ENCODE results near the gene PDIA5.
"Not testable (repeated sequence)": the region's sequence is repeated elsewhere in the genome, so short reads cannot be mapped to it uniquely, and the experiment has no call there.

Gene PDIA5

DNA sequence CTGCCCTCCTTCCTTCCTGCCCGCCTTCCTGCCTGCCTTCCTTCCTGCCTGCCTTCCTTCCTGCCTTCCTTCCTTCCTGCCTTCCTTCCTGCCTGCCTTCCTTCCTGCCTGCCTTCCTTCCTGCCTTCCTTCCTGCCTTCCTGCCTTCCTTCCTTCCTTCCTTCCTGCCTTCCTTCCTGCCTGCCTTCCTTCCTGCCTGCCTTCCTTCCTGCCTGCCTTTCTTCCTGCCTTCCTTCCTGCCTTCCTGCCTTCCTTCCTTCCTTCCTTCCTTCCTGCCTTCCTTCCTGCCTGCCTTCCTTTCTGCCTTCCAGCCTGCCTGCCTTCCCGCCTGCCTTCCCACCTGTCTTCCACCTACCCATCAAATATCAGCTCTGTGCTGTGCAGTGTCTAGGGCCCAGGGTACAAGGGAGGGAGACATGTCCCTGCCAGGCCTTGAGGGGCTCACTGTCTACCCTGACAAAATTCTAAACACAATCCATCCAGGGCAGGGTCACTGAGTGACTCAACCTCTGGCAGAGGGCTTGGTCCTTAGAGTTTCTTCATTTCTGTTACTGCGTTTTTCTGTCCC lies 85.1 kb downstream of the PDIA5 start:
- DNase-seq = not testable (repeated sequence)

DNA sequence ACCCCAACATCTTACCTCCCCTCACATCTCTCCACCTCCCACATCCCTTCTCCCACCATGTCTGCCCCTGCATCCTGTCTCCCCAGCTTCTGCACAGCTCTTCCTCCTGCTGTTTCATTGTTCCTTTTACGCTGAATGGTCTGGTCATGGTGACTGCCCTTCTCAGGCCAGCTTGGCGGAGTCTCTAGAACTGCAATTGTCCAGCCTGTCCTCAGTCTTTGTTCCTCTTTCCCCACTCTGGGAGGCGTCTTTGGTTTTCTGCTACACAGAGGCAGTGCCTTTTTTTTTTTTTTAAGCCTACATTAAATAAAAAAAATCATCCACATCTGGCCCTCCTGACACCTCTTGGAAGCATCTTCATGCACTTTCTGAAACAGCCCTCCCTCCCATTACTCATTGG lies 85.9 kb downstream of the PDIA5 start:
- DNase-seq = no peak

DNA sequence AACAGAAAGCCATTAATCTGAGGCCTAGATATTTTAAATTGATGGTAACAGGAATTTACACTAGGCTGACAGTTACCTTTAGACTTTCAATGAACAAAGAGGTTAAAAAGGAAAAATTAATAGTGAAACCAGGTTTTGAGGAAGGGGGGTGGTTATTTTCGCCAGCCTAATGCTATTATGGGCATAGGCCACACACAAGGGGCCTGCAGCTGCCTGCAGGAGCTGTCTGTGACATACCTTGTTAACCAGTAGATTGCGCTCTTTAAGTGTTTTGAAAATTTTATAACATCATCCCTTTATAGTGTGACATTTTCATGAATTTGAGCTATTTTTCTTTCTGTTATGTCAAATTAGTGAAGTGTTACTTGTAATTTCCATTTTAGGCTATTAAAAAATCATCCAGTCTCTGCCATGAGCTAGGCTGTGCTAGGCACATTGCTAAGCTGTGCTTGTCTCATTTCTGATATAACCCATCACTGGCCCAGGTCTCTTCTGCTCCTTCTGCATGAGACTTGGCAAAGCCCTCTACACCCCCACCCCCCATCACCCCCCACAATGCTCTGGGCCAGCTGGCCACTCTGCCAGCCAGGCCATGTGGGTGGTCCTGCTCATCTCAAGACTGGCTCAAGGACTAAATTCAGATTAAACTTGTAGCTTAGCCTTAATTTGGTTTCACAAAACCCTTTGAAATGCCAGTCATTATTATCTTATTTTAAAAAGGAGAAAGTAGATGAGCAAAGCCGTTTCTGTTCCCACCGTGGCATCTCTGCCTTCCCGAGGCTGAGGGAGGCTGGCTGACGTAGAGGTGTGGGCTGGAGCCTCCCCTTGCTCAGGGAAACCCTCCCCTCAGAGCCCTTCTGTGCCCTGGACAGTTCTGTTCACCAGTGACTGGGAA lies 86.5 kb downstream of the PDIA5 start:
- DNase-seq = no peak

DNA sequence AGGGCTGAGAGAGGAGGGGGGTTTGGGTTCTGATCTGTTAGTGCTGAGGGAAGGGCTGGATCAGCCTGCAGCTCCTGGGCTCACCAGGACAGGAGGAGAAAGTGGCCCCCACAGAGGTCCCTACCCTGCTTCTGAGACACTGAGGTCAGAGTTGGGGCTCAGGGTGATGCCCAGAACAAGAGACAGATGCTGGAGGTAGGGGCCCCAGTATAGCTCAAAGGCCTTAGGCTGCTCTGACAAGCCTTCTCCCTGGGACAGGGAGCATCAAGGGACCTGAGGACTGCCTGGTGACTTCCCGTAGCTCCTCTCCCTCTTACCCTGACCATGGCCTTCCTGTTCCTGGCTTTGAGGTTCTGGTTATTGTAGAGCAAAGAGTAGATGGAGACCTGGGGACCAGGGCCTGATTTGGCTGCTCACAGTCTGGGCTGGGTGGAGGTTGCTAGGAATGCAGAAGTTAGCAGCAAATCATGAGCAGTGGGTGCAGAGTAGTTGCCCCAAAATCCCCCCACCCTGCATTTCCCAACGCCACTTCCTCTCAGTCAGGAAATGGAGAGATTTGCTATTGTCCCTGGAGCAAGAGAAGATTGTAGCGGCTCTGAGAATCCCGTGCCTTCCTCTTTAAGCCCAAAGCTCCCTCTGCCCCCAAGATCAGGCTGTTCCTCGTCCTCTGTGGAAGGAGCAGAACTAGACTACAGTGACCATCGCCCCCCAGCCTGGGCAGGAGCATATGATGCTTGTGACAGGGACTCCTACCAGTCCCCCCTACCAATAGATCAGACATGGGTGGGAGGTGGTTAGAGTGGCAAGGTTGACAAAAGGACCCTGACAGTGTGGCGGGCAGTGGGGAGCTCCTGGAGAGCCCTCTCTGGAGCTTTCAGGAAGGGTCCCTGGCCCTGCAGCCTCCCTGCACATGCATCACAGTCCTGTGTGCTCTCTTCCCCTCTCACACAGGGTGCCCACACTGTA lies 87.5 kb downstream of the PDIA5 start:
- DNase-seq = no peak

DNA sequence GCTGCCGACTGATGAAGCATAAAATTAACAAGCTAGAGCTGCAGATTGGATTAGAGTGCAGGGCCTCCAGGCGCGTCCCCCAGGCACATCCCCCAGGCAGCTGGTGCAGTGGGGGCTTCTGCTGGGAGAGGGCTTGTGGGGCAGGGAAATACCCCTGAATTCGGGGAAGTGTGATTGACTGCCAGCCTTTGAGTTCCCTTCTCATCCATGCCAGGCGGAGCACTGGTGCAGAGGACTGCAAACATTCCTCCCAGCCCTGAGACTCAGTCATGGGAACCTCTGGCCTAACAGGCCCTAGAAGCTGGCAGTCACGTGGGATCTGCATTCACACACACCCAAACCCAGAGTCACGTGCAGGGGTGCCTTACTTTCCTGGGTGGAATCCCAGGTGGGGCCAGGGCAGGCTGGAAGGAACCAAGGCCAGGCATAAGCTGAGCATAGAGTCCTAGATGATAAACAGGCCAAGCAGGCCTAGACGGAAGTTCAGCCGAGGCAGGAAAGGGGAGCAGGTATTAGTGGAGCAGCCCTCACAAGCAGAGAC lies 88.7 kb downstream of the PDIA5 start:
- DNase-seq = no peak

DNA sequence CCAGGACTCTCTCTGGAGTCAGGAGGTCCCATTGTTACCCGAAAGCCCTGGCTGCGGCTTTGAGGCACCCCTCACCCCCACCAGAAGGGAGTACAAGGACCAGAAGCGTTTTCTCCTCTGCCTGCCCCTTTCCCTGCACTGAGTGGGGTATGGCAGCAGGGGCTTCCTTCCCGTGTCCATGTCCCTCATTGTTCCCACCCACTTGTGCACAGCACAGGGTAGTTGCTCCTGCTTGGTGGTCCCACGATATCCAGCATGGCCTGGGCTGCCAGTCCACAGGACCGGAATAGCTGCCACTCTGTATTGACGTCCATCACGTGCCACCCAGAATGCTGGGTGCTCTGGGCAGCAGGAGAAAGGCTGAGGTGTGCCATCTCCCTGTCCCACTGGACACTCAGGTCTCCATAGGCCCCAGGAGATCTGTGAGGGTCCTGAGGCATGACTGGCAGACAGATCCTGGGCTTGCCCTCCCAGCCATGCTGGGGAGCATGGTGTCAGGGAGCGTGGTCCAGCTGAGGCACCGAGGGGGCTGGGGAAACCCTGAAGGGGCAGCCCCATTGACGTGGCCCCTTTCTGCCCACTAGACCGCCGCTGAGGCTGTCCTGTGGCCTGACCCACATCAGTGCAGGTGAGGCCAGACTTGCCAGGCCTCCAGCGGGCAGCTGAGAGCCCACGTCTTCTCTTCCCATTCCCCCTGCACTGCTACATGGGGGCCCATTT lies 89.6 kb downstream of the PDIA5 start:
- DNase-seq = no peak

DNA sequence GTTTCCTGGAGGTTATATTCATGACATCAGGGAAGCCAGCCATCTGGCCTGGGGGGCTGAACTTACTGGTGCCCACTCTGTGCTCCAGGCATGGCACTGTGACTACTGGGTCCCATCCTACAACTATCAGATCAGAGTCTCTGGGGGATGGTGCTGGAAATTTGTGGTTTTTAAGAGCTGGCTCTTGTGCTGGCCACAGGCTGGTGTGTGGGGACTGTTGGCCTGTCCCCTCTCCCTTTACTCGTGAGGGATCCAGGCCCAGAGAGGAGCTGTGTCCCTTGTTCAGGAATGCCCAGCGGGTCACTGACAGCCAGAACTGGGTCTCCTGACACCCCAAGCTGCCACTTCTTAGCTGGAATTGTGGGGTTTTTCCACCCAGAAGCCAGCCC lies 90.4 kb downstream of the PDIA5 start:
- no peak for DNase-seq

DNA sequence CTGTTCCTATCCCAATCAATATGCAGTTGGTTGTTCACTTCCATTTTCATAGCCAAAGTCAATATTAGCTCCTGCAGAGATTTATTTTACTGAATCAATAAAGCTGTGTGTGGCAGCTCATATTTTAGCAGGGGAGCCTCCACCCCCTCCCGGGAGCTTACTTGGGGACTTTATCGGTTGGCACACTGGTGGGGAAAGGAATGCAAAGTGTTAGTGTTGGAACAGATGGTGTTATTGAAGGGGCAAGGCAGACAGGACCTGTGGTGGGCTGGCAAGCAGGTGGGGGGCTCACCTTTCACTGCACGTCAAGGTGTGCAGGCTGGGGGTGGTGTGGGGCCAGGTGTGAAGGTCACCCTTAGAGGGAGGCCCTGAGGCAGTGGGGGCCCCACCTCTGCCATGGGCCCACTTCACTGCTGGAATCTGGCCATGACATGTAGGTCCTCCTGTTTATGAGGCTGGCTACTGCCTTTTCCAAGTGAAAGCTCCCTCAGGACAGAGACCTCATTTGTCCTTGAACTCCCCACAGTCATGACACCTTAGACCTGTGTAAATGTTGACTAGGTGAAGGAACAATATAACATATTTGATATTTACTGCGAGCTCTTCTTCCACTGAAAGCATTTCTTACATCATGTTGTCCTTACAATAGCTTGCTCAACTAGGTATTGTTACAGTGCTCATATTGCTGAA lies 90.9 kb downstream of the PDIA5 start:
- DNase-seq = no peak

DNA sequence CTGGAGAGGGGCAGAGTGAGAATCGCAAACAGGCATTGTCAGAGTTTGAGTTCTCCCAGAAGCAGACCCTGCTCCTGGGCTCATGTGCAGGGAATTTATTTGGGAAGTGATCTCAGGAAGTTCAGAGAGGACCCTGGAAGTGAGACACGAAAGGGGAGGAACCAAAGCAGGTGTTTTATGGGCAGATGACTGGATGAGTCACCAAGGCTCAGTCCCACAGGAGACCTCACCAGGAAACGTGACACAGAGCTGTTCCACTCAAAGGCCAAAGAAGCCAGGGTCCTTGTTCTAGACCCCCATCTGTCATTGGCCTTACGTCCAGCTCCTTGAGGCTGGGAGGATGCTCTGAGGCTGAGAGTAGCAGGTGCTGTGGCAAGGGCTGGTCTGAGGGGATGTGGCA lies 91.5 kb downstream of the PDIA5 start:
- no peak for DNase-seq

DNA sequence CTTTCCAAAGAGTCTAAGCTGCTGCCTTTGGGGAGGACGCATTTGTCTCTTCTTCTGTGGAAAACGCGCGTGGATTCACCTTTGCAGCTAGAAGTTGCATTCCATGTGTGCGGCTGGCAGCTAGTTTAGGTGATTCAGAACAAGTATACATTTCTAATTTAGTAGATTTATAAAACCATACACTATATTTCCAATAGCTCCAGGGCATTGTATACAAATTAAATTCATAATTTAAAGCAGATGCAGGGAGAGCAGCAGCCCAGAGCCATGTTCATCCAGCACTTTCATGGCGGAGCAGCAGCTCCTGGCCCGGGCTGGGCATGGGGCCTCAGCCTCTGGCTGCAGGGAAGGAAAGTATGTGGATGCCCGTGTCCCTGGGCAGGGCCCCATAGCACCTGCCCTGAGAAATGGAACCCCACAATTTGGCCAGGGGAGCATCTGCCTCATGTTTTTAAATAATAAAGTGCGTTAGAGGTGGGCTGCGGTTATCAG lies 92.1 kb downstream of the PDIA5 start:
- DNase-seq = no peak

DNA sequence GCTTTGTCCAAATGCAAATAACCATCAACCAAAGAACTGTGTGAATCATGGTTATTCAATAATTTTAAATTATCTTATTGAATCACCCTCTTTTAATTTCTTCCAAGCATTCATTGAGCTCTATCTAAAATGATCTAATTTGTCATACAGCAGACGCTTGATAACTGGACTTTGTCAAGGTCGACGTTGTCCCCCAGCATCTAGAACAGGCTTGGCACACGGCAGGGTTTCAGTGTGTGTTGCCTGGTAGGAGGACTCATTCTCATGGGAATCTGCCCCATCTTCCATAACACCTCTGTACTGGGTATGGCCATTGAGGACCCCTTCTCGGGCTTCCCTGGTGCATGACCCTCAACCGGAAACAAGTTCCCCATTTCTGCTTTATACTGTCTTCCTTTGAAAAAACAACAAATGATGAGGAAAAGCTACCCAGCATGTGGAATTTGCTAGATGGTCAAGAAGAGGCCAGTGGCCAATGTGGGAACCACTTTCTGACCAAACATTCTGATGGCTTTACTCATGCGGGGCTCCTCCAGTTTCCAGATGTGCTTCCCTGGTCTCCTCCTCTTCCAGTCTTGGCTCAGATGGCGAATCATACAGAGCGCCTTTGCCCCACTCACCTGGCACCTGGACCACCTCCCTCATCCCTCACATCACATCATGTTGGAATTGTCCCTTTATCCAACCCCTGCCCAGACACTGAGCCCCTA lies 93.3 kb downstream of the PDIA5 start:
- no peak for DNase-seq

DNA sequence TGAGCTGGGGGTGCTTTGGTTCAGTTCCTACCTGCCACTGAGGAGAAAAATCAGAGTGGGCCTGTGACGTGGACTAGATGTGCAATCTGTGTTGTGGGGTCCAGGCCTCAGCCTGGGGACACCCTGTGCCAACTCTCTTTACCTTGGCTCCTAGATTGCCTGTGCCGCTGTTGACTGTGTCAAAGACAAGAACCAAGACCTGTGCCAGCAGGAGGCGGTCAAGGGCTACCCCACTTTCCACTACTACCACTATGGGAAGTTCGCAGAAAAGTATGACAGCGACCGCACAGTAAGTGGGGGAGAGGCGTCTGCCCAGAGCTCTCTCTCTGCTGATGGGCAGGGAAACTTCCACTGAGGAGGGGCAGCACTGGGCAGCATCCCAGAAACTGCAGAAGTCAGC lies 94.3 kb downstream of the PDIA5 start:
- DNase-seq = no peak

DNA sequence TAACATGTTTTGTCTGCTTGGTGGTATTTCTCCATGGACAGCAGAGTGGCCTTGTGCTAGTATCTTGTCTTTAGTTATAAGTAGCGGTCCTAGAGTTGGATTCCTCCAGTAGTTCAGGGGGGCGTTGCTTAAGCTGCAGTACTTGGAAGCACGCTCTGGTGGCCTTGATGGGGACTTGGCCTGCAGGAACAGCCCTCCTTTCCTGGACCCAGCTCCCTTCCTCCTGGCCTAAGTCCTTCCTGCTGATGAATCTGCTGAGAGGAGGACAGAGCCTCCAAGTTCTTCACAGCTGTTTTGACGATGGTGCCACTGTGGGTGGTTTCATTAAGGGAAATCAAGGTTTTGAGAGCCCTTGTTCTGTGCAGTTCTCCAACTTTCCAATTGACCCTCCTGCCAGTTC lies 96.3 kb downstream of the PDIA5 start:
- DNase-seq = no peak

DNA sequence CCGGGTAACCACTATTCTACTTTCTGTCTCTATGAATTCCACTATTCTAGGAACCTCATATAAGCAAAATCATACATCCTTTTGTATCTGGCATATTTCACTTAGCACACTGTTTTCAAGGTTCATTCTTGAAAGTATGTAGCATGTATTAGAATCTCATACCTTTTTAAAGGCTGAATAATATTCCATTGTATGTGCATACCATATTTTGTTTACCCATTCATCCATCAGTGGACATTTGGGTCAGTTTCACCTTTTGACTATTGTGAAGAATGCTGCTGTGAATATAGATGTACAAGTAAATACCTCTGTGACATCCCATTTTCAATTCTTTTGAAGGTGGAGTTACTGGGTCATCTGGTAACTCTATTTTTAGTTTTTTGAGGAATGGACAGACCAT lies 98.3 kb downstream of the PDIA5 start:
- DNase-seq = no peak

DNA sequence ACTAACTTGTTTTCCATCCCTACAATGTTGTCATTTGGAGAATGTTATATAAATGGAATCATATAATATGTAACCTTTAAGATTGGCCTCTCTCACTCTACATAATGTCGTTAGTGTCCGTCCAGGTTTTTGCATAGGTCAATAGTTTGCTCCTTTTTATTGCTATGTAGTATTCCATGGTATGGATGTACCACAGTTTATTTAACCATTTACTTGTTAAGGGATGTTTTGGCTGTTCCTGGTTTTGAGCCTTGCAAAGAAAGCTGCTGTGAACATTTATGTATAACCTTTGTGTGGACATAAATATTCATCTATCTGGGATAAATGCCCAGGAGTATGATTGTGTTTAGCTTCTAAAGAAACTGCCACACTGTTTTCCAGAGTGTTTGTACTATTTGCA lies 100.9 kb downstream of the PDIA5 start:
- no peak for DNase-seq

DNA sequence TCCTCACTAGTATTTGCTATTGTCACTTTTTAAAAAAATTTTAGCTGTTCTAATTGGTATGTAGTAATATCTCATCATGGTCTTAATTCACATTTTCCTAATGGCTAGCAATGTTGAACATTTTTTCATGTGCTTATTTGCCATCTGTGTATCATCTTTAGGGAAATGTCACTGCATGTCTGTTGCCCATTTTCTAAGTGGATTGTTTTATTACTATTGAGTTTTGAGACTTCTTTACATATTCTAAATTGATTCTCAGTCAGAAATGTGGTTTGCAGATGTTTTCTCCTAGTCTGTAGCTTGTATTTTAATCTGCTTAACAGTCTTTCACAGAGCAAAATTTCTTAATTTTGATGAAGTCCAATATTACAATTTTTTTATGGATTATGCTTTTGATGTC lies 101.3 kb downstream of the PDIA5 start:
- no peak for DNase-seq

DNA sequence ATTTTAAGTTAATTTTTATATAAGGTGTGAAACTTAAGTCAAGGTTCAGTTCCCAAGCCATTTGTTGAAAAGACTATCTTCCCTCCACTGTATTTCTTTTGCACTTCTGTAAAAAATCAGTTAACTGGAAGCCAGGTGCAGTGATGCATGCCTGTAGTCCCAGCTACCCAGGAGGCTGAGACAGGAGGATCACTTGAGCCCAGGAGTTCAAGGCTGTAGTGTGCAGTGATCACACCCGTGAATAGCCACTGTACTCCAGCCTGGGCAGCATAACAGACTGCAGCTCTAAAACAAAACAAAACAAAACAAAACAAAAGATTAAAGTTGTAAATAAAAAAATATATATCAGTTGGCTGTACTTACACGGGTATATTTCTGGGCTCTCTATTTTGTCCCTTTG lies 101.8 kb downstream of the PDIA5 start:
- DNase-seq = no peak

DNA sequence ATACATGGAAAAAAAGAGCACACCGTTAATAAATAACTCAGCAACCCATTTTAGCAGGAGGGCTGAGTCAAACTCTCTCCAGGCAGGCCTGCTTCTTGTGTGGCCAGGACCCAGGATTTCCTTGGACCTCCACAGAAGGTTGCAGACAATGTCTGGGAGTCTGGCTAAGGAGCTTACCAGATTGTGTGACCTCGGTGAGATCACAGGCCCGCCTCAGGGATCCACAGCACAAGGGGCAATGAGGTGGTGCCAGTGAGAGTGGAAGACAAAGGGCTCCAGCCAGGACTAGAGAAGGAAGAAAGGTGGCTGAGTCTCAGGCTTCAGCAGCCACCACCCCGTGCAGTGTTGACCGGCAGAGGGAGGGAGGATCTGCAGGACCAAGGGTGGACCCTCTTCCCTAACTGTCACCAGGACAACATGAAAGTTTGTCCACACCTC lies 102.7 kb downstream of the PDIA5 start:
- no peak for DNase-seq

DNA sequence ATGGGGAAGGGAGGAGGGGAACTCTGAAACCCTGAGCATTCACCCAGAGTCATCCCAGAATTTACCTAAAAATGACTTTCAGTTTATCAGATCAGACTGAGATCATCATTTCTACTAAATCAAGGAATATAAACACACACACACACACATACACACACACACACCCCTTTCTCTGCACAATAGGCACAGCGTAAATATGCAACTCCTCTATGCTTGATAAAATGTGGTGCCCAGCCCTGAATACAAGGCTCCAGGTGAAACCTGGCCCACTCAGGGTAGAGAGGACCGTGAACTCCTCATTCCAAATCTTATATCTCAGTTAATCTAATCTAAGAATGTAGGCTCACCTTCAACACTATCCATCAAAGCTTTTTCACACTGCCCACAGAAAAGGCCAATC lies 103.1 kb downstream of the PDIA5 start:
- DNase-seq = no peak

DNA sequence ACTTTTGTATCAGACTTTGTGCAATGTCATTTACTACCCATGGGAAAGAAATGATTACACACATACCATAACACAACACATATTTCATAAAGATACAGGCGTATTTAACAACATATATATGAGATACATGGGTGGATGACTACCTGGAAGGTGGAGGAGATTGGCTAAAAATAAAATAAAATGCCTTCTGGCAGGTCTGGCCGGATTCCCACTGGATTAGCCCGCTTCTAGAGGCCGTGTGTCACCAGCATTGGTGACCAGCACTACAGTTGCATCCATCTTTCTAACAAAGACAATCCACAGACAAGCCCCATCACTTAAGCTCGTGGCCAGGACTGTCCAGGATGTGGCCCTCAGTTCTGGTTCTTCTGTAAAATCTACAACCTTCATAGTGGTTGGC lies 114.0 kb downstream of the PDIA5 start:
- no peak for DNase-seq

DNA sequence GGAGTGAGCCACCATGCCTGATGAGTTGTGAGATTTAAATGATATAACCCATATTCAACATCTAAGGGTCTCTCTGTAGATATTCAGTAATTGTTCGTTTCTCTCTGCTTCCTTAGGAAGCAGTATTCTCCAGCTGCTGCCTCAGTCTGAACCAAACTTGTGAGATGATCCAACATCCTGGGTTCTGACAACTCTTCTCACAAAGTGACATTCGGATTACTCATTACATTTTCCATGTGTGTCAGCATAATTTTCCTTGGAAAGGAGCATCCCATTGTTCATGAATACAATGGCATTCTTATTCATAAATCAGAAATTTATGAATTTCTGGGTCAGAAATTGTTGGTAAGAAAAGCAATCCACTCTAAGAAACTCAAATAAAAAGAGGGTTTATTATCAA lies 119.9 kb downstream of the PDIA5 start:
- DNase-seq = no peak

Data from stimulated activated CD4-positive, alpha-beta T cell treated with anti-CD3 and anti-CD28 coated beads, Interleukin-15, amount 100 ng/mL, for 24 hours (primary cell).